Posterior cingulate gyrus (tissue), 11 donors: ENCODE results near the gene NWD2.
A peak's percentile ranks its signal among the peaks of the same experiment; 100 is the strongest.

Experiments used
- DNase-seq, 10 donors: peaks; one replicate each; pipeline versions ENCODE4 v3.0.0 to v3.0.0-alpha.2; 2020 to 2021; ENCODE audit warnings: mixed read lengths in 3 of 10
- intact Hi-C: fragments of 100-400 bp; cut with DNase I; formaldehyde crosslinking; loops from one replicate; pipeline ENCODE4 v1.15.1; 2023

Gene NWD2

DNA sequence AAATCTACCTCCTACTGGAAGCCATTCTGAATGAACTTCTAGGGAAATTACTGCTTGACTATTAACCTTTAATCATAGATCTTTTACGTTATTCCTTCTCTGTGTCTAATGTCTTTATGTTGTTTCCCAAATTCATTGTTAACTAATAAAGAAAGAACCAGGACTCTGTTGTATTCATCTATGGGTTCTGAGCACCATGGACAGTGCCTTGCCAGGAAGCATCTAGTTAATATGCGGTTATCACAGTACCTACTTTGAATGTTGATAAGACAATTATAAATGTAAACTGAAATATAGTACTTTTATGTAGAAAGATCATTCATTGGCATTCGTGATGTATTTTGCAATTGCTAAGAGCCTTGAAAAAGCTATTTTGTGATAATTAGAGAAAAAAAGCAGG, 23.8 kb downstream of the NWD2 start:
- intact Hi-C loops: no loop called here
- no peak for DNase-seq

DNA sequence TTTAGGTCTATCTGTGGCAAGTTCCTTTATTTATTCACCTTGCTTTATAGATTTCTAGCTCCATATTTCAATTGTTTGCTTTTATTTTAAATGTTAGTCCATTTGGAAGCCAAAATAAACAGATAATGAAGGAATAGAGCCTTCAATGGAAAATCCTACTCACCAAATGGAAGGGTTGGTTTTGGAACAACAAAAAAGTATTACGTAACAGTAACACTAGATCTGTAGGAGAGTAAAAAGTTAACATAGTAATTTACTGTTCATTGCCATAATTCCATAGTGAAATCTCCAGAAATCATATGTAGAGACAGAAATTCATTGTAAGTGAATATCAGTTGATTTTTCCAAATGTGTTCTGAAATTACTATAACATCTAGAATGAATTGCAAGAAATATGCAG, 34.6 kb downstream of the NWD2 start:
- intact Hi-C loops: no loop called here
- DNase-seq: no peak

DNA sequence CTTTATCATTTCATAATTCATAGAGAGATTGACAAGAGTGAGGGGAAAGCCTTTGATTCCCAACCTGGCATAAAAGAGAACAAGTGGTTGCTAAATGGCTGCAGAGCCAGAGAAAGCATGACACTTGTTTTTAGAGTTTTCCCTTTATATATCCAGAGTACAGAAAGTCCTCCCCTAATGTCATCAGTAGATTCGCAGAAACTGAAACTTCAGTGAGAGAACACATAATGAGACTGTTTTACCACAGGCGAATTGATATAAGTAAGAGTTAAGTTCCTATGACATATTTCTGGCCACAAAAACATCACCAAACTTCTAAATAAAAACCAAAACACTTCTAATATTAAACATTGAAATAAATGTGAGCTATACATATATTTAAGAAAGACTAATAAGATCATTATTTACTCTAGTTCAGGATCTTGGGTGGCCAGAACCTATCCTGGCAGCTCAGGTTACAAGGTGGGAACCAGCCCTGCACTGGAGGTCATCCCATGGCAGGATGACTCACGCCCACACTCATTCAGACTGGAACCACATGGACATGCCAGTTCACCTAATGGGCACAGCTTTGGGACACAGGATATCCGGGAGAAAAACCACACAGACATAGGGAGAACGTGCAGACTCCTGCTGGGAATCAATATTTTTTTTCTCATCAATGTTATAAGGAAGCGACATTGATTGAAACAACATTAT, 35.5 kb downstream of the NWD2 start:
- no peak for DNase-seq
- intact Hi-C loops: no loop called here

DNA sequence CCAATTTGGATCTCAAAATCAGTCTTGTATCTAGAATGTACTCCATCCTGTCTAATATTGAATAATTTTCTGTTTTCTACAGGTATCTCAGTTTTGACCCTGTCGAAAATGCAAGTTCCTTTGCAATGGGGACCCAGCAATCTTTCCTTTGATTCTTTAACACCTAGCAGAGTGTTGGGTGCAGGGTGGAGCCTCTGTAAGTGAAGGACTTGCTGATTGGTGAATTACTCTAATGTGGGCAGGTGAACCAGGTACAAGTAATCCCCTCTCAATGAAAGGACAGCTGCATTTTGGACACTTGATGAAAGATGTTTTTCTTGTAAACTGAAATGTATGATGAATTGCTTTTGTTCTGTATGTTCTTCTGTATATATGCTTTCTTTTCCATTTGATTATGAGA, 54.9 kb downstream of the NWD2 start:
- DNase-seq: no peak
- intact Hi-C loops: no loop called here

DNA sequence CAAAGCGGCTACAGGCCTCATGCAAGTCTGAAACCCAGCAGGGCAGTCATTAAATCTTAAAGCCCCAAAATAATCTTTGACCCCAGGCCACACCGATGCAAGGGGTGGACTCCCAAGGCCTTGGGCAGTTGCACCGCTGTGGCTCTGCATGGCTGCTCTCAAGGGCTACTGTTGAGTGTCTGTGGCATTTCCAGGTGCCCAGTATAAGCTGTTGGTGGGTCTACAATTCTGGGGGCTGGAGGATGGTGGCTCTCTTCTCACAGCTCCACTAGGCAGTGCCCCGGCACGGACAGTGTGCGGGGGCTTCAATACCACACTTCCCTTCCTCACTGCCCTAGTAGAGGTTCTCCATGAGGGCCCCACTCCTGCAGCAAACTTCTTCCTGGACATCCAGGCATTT, 60.1 kb downstream of the NWD2 start:
- peak in 2 of 10 donors; percentile 35 to 54 for DNase-seq

DNA sequence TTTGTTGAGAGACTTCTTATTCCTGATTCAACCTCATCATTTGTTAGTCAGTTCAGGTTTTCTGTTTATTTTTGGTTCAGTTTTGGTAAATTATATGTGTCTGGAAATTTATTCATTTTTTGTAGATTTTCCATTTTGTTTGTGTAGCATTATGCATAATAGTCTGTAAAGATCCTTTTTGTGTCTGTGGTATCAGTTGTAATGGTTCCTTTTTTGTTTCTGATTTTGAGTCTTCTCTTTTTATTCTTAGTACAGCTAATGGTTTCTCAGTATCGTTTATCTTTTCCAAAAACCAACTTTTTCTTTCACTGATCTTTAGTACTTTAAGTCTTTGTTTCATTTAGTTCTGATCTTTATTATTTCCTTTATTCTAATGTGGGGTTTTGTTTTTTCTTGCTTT, 61.4 kb downstream of the NWD2 start:
- intact Hi-C loops: no loop called here
- no peak for DNase-seq

More for the DNA sequence above, 60.1 kb downstream of the NWD2 start:
- intact Hi-C loops: no loop called here

DNA sequence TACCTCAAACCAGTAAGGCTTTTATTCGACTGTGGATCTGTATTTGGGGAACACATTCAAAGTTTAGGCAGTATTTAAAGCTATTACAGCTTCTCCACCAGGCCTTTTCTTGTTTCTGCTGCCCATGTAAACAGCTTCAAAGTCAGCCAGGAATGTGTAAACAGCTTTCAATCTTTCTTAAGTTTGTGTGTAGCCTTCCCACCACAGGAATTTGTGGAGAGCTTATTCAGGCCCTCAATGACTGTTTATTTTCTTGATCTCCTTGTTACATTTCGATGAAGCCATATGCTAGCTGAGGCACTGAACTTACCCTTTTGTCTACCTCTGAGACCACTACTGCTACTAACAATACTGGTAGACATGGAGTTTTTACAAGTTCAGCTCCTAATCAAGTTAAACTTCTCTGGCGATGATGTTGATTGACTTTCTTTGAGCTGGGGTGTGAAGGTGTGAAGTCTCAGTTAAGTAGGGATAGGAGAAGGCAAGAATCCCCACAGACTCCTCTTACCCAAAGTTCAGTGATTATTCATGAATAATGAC, 72.6 kb downstream of the NWD2 start:
- DNase-seq: no peak
- intact Hi-C loops: no loop called here

DNA sequence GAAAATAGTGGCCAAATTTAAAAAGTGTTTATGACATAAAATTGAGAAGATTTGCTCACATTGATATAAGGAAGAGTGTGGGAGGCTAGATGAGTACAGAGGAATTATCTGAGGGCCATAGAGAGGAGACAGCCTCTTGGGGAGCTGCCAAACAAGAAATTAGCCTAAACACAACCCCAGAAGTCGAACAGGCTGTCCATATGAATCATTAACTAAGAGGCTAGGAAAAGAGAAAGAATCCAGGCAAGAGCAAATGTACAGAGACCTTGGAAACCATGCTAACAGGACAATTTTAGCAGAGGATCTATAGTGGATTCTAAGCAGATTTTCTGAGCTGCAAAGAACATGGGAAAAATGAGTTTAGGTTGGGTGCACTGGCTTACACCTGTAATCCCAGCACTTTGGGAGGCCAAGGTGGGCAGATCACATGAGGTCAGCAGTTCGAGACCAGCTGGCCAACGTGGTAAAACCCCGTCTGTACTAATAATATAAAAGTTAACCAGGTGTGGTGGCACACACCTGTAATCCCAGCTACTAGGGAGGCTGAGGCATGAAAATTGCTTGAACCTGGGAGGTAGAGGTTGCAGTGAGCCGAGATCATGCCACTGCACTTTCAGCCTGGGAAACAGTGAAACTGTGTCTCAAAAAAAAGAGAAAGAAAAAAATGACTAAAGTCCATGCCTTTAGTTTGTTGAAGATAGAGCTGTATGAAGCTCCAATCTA, 76.1 kb downstream of the NWD2 start:
- no peak for DNase-seq
- intact Hi-C loops: no loop called here

DNA sequence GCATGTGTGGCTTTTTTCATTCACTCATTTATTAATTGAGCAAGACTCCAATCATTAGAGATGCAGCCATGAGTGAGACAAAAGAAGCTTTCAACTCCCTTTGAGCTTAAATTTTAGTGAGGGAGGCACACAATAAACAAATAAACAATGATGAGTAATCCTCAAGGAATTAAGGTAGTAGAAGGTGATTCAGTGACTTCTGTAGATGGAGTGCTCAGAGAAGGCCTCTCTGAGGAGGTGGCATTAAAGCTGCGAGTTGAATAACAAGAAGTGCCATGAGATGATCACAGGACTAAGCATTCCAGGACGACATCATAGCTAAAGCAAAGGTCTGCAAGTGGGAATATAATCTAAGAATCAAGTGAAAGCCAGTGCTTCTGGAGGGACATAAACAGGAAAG, 77.6 kb downstream of the NWD2 start:
- intact Hi-C loops: no loop called here
- no peak for DNase-seq

DNA sequence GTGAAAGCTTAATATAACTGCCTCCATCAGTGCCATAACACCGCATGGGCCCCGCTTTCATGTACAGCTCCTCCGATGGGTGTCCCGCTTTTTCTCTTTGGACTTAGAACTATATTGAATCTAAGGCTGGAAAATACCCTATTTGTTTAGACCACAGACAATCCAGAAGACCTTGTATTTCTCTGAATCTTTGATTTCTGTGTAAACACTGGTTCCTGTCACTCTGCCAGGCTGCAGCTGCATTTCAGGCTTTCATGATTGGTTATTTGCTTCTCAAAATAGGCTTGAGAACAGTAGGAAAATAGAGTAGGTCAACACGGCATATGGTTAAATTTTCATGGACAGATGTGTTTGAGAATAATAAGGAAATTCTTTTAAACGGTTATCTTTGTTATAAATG, 80.0 kb downstream of the NWD2 start:
- peak in 5 of 10 donors; percentile 16 to 45 (median 36) for DNase-seq

DNA sequence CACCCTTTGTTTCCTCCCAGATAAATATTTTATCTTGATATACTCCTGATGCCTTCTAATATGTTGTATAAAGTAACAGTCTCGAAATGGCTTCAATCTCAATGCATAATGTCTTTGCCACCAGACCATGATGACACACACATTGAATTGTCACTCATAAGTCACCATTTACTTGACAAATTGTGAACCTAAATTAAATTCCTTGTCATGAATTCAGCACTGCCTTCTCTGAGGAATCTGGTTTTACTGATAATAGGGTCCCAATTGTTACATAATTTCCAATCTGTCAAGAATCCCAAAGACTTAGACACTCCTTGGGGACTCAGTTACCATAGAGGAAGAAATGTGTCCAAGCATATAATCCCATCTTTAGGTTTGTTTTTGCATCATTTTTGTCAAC, 82.3 kb downstream of the NWD2 start:
- no peak for DNase-seq
- intact Hi-C loops: no loop called here

More for the DNA sequence above, 80.0 kb downstream of the NWD2 start:
- intact Hi-C loops: no loop called here

DNA sequence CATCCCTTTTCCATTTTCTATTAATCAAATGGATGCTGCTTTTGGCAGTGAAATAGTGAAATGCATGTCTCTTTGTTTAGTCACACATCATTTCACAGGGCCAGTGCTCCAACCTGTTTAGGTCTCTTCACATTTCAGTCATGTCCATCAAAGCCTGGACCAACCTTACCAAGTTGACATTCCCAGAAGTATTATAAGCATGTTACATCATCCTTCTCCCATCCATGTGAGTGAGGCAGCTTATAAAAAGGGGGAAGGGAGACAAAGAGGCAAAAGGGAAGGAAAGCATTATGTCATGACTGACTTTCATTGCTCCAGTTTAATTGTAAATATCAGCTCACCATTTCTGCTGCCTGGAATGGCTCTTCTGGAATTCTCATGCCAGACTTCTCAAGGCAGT, 94.4 kb downstream of the NWD2 start:
- intact Hi-C loops: no loop called here
- DNase-seq: no peak

DNA sequence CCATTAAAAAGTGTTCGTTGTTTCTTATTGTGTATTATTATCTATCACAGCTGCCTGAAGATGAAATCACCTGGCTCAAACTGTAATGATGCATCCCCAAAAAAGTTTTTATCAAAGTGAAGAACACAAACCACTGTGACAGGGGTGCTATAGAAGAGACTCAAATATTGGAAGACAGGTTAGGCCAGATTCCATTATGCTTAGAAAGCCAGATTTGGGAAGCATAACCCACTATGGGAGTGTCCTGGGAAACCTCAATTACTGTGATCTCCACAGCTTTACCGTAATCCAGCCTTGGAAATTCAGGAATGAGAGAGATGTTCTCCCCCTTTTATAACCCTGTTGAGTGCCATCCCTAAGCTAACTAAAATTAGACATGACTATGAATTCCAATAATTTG, 114.2 kb downstream of the NWD2 start:
- intact Hi-C loops: no loop called here
- DNase-seq: no peak

DNA sequence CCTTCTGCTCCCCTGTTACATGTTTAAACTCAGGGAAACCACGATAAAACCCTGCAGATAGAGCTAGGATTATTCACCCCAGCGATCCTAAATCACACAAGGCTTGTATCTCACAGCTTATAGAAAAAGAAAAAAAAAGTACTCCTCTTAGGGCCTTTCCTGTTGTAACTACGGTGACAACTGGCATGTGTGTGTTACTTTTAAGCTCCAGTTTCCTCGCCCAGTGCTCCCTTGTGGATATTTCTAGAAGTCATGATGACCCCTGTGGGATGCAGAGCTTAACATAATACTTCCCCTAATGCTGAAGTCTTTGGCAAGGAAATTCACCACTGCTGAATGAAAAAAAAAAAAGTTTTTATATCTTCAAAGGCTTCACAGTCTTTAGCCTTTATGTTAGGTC, 114.7 kb downstream of the NWD2 start:
- intact Hi-C loops: no loop called here
- DNase-seq: no peak

DNA sequence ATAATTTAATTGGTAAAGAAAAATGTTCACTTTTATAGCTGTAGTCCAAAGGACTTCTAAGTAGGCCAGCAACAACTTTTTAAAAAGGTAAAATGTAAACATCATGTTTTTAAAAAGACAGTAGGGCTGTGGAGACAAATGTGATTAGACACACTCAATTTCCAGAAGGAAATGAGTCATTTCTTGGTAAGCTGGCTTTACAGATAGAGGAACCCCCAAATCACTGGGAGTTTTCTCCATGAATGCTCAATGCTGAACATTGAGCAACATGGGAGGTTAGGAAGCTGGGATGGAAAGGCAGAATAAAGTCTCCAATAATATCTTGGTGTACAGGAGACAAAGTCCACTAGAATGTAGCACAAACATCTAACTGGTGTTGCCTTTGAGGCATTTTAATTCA, 121.3 kb downstream of the NWD2 start:
- DNase-seq: no peak
- intact Hi-C loops: no loop called here

DNA sequence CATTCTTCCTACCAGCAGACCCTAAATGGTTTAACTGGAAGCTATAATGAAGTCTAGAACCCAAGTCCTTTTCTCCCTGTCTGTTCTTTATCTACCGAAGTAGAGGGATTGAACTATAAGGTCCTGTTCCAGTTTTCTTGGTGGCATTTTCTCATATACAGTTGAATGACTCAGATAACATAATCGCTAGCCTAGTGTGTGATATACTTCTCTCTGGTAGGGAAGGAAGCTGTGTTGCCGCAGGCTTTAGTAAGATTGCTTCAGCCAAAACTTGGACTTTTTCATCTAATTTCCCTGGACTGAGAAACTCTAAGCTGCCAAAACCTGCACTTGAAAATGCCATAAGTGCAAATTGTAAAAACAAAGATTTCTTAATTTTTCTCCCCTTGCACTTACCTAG, 123.4 kb downstream of the NWD2 start:
- no peak for DNase-seq
- intact Hi-C loops: no loop called here

DNA sequence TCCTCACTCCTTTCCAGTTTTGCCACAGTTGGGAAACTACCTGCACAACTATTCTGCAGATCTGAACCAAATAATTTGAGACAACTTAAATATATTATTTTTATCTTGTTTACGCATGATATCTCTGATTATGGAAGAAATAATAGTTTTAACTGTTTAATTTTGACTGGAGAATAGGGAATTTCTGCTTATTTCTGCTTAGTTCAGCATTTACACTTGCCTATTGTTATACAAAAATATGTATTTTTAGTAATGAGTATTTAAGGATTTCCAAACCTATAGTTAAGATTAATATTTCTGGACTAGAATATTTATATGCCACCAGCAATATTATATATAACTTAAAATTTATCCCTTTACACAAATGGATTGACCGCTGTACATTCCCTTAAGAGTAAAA, 125.5 kb downstream of the NWD2 start:
- DNase-seq: no peak
- intact Hi-C loops: no loop called here

DNA sequence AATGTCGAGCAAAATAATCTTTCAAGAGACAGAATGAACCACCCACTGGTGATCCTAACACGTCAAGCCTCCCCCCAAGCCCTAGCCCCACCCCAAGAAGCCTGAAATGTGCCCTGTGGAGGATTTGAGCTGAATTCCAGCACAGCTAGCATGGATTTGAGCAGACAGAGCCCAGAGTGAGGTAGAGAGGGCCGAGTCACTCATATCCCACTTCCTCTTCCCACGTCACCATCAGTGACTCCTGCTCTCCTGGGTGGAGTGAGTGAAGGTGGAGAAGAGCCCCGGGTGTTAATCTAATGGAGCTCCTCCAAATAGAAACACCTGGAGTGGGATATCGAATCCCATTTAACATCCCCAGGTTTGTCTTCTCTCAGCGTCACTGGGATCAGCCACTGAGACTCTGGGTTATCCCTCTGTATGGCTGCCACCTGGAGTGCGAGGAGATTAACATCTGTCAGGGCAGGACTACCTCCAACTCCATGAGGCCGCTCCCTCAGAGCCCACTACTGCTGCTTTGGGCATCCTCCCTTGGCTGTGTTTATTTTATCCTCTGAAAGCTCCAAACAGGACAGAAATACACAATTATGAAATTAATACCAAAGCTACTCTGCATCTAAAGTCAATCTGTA, 136.6 kb downstream of the NWD2 start:
- no peak for DNase-seq
- intact Hi-C loops: loop anchor here (5.0 to 10.0 kb wide), 2 partner anchors 126 to 1029 kb away; no protein-coding TSS in a partner anchor

DNA sequence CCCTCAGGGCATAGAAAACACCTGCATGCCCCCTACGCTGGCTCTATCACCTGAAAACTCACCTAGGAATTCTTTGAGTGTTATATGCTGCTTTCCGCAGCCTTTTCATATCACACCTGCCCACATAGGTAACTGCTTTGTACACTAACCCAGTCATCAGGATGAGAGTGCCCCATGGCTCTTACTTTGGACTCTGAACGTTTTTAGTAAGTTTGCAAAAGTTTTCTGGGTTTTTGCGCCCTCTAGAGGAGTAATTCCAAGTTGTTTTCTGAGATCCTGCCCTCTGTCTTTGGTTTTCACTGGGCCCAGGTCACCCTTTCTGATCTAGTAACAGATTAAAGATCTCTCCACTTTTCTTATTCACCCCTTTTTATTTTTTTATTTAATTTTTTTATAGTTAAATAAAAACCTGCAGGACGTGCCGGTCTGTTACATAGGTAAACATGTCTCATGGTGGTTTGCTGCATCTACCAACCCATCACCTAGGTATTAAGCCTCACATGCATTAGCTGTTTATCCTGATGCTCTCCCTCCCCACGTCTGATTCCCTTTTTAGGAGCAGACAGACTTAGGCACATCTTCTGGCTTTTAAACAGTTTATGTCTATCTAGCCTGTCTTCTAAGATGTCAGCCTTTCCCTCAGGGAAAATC, 139.2 kb downstream of the NWD2 start:
- intact Hi-C loops: loop anchor here (5.0 to 10.0 kb wide), 2 partner anchors 129 to 1031 kb away; no protein-coding TSS in a partner anchor
- DNase-seq: no peak

DNA sequence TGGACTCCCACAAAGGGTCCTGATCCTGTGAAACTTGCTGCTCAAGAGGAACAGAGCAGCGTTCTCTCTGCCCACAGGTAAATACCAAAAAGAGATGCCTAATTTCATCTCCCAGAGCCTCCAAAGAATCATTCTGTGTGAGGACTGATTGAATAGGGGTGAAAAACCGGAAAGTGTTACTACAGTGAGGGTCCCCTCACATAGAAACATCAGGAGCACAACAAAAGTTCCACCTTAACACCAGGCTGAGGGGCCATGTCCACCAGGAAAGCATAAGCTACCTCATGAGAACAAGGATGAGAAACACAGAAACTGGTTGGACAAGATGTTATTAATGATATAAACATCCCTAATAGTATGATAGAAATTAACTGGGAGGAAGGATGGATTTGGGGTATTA, 140.9 kb downstream of the NWD2 start:
- no peak for DNase-seq
- intact Hi-C loops: loop anchor here (5.0 to 10.0 kb wide), 2 partner anchors 131 to 983 kb away; no protein-coding TSS in a partner anchor
